ENCODE data around the gene STOX1.

DNA sequence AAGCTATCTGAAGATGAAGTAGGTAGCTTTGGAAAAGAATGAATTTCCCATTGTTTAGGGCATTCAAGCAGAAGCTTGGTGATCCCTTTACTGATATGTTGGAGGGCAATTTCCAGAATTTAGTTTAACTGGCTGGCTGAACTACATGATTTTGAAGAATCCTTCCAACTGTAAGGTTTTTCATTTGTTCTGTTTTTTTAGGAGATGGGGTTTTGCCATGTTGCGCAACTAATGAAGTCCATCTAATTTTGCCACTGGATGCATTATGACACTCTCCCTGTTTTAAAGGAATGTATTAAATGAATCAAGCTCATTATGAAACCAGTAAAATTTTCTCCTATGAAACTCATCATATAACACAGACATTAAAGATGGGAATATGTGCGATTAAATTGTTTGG lies 67.7 kb downstream of the STOX1 start:
- no peak for TF ChIP-seq CTCF (conservative IDR thresholded peaks at IDR 0.05; ENCODE audit: low read length)
- no peak for TF ChIP-seq EZH2phosphoT487 (IDR thresholded peaks at IDR 0.05; ENCODE audit: borderline replicate concordance, low read depth, low read length)
